Karpas-422 (cell line): Measurements from ENCODE around the gene TOR1A. TPM values are rescaled to one million over a fixed set of nuclear protein-coding genes. Genes with fewer than 3 reads are reported as not detected.

ENCODE experiments used
- DNase-seq: peaks from one replicate; pipeline ENCODE4 v3.0.0-alpha.2; 2015
- H2AFZ ChIP-seq: fragments of 200-600 bp; sonication (generic); 2 replicates; pipeline ENCODE4 v1.6.1; 2014; ENCODE audit warnings: antibody characterized with exemption, low read length, mixed read lengths
- H3K27ac ChIP-seq: fragments of 200-600 bp; sonication (generic); 2 replicates; pipeline ENCODE4 v1.5.1; 2014; ENCODE audit warnings: mild to moderate bottlenecking, low read length, moderate library complexity
- H3K27me3 ChIP-seq: fragments of 200-600 bp; sonication (generic); 2 replicates; pipeline ENCODE4 v1.6.1; 2014; ENCODE audit warnings: low read length, mixed read lengths
- H3K36me3 ChIP-seq: fragments of 200-600 bp; sonication (generic); 2 replicates; pipeline ENCODE4 v1.6.1; 2014; ENCODE audit warnings: low read length, mixed read lengths; ENCODE audit not compliant: insufficient read depth
- H3K4me1 ChIP-seq: fragments of 200-600 bp; sonication (generic); 2 replicates; pipeline ENCODE4 v1.6.1; 2014; ENCODE audit warnings: mild to moderate bottlenecking, low read length, mixed read lengths
- H3K4me2 ChIP-seq: fragments of 200-600 bp; sonication (generic); 2 replicates; pipeline ENCODE4 v1.6.1; 2014; ENCODE audit warnings: low read length, low read depth, mild to moderate bottlenecking; ENCODE audit not compliant: poor library complexity, severe bottlenecking
- H3K4me3 ChIP-seq: fragments of 200-600 bp; sonication (generic); 2 replicates; pipeline ENCODE4 v1.5.1; 2014; ENCODE audit warnings: mild to moderate bottlenecking, antibody characterized with exemption, low read length, mixed read lengths
- H3K79me2 ChIP-seq: fragments of 200-600 bp; sonication (generic); 2 replicates; pipeline ENCODE4 v1.6.1; 2014; ENCODE audit warnings: mild to moderate bottlenecking, low read length, mixed read lengths
- H3K9ac ChIP-seq: fragments of 200-600 bp; sonication (generic); 2 replicates; pipeline ENCODE4 v1.6.0; 2014; ENCODE audit warnings: low read length
- H3K9me2 ChIP-seq: fragments of 200-600 bp; sonication (generic), shearing (Covaris generic); replicated peaks from 2 replicates; pipeline ENCODE4 v1.6.0; 2014; ENCODE audit warnings: mild to moderate bottlenecking, low read length, moderate library complexity; ENCODE audit not compliant: insufficient read depth
- H3K9me3 ChIP-seq: fragments of 300-700, 200-600 bp; sonication (generic); 2 replicates; pipeline ENCODE4 v1.6.1; 2014; ENCODE audit warnings: low read length, mixed read lengths
- H4K20me1 ChIP-seq: fragments of 200-600 bp; sonication (generic); 2 replicates; pipeline ENCODE4 v1.6.1; 2014; ENCODE audit warnings: mild to moderate bottlenecking, antibody characterized with exemption, low read length, low read depth; ENCODE audit not compliant: insufficient read depth
- total RNA-seq: library from RNA; depleted of rRNA; stranded (reverse); fragments of >200 nt; shearing (Covaris generic); gene quantifications from 2 replicates; pipeline ENCODE4 v1.2.3, GENCODE V29; 2014; ENCODE audit warnings: low replicate concordance

The TOR1A gene
- total RNA-seq, 1 experiment from 2014 or later = 53.1 TPM

DNA sequence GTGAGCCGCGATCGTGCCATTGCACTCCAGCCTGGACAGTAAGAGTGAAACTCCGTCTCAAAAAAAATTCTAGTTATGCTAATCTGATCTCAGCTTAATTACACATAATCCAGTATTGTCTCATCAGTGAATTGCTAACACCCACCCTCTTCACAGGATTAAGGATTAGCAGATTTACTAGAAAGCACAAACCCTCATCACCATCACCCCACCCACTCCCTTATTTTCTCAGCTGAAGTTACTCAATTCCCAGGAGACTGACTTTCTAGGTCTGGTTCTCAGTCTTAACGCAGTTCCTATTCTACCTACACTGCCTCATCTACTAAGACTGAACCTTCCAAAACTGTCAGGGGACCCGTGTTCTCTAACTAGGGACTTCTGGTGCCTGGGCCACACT lies 12.0 kb downstream of the TOR1A start:
- Histone ChIP-seq H2AFZ (no peak overlapping the region), H3K27ac (no peak overlapping the region), H3K27me3 (no peaks in the 10 kb centered on the region), H3K4me2 (no peak overlapping the region), H3K9ac (no peak overlapping the region), H3K79me2 (peaks cover 20% of the 10 kb centered on the region; the same call in 1 of the 2 replicates), H3K9me2 (no peaks in the 10 kb centered on the region), H3K4me3 (no peak overlapping the region), H4K20me1 (peaks cover 16% of the 10 kb centered on the region), H3K9me3 (no peaks in the 10 kb centered on the region), H3K36me3 (peaks cover 30% of the 10 kb centered on the region), H3K4me1 (no peaks in the 10 kb centered on the region)
- peak; percentile 68 for DNase-seq

DNA sequence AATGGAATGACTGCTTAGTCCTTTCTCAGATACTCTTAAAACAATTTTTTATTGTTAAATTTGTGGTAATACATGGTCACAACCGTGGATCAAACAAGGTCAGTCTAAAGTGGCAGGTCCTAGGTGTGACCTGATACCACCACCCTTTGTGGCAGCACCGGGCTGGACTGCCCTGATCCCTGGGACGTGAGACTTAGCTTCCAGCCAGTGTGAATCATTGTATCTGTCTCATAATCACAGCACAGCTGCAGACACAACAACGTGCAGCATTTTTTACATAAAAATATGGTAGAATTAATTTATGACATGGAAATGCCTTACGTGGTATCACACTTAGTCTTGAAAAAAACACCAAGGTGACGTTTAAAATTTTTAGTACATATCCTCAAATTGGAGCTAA lies 13.1 kb downstream of the TOR1A start:
- DNase-seq = no peak
- Histone ChIP-seq H3K27ac (no peak overlapping the region), H3K9me3 (no peaks in the 10 kb centered on the region), H2AFZ (no peak overlapping the region), H3K4me3 (no peak overlapping the region), H3K9ac (no peak overlapping the region), H3K4me2 (no peak overlapping the region), H3K79me2 (peaks cover 18% of the 10 kb centered on the region; the same call in 1 of the 2 replicates), H3K27me3 (no peaks in the 10 kb centered on the region), H3K36me3 (peaks cover 21% of the 10 kb centered on the region), H3K4me1 (no peaks in the 10 kb centered on the region), H3K9me2 (no peaks in the 10 kb centered on the region), H4K20me1 (peaks cover 16% of the 10 kb centered on the region)

DNA sequence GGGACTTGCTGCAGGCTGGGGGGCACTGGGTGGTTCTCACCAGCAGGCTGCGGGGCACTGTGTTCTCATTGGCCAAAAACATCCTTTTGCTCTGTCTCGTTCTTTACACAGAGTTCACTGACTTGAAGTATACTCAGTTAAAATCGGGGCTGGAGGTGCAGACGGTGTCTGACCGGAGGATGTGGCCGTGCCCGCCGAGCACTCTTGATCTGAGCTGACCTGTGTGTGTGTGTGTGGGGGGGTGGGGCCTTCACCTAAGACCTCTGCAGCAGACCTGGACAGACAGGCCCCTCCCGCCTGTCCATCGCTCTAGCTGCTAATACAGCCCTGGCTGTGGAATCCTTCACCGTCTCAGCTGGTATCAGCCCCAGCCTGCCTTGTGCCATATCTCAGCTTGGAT lies 13.8 kb downstream of the TOR1A start:
- H4K20me1 ChIP-seq = peaks cover 16% of the 10 kb centered on the region
- H3K9me2 ChIP-seq = no peaks in the 10 kb centered on the region
- no peaks in the 10 kb centered on the region for H3K27me3 ChIP-seq
- H3K27ac ChIP-seq = no peak overlapping the region
- peaks cover 21% of the 10 kb centered on the region; the same call in 1 of the 2 replicates for H3K79me2 ChIP-seq
- no peak overlapping the region for H3K4me2 ChIP-seq
- no peak overlapping the region for H3K4me3 ChIP-seq
- H3K4me1 ChIP-seq = no peaks in the 10 kb centered on the region
- no peak overlapping the region for H2AFZ ChIP-seq
- no peak overlapping the region for H3K9ac ChIP-seq
- no peak for DNase-seq
- H3K36me3 ChIP-seq = peaks cover 21% of the 10 kb centered on the region
- no peaks in the 10 kb centered on the region for H3K9me3 ChIP-seq

DNA sequence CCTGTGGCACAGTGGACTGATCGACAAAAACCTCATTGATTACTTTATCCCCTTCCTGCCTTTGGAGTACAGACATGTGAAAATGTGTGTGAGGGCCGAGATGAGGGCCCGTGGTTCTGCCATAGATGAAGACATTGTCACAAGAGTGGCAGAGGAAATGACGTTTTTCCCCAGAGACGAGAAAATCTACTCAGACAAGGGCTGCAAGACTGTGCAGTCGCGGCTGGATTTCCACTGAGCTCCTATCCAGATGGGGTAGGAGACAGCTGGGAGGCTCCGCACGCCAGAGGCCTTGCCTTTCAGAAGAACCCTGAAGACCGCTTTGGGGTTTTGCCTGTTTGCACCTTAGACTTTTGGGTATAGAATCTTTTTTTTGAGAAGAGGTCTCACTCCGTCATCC lies 14.6 kb downstream of the TOR1A start:
- Histone ChIP-seq H3K9me3 (no peaks in the 10 kb centered on the region), H3K79me2 (peaks cover 22% of the 10 kb centered on the region), H4K20me1 (peaks cover 16% of the 10 kb centered on the region), H3K36me3 (peaks cover 21% of the 10 kb centered on the region), H3K4me3 (no peak overlapping the region), H3K9me2 (no peaks in the 10 kb centered on the region), H3K4me1 (peaks cover 2% of the 10 kb centered on the region), H3K9ac (no peak overlapping the region), H3K27me3 (no peaks in the 10 kb centered on the region), H2AFZ (no peak overlapping the region), H3K4me2 (no peak overlapping the region), H3K27ac (no peak overlapping the region)
- no peak for DNase-seq

DNA sequence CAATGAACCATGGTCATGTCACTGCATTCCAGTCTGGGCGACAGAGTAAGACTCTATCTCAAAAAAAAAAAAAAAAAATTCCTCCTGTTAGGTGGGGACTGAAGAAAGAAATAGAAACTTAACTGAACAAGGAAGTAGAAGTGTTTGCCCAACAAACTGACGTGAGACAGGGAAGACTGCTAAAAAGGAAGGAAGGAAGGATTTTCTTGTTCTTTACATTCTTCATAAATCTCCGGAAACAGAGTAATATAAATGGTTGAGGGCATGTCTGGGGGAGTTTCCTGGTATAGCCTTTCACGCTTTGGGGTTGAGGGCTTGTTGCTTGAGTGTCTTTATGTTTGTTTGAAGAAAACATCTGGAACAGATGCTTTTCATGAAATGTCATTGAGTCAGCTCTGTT lies 17.9 kb downstream of the TOR1A start:
- Histone ChIP-seq H3K9me2 (no peaks in the 10 kb centered on the region), H3K79me2 (peaks cover 17% of the 10 kb centered on the region), H4K20me1 (0 out of 2 replicates have a peak, but pooled peaks cover 3% of the 10 kb centered on the region), H3K4me2 (no peak overlapping the region), H3K36me3 (peaks cover 5% of the 10 kb centered on the region; the same call in 1 of the 2 replicates), H3K9ac (no peak overlapping the region), H3K4me3 (no peak overlapping the region), H2AFZ (no peak overlapping the region), H3K9me3 (no peaks in the 10 kb centered on the region), H3K27me3 (no peaks in the 10 kb centered on the region), H3K27ac (no peak overlapping the region), H3K4me1 (peaks cover 9% of the 10 kb centered on the region)
- no peak for DNase-seq

DNA sequence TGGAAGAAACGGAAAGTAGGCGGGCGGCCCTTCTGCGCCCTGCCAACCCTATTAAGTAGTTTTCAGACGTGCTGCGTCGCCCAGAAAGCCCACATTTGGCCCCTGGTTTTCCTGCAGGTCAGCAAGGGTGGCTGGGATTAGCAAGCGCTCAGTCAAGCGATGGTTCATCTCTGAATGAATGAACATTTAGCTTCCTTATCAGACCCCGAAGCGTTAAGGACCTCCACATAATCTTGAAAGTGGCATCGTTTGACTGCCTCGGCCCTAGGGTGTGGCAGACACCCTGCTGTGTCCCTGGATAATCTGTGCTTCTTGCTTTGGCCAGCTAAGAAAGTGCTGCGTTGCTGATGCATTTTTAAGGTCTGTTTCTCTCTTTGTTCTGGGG lies 20.3 kb downstream of the TOR1A start:
- no peaks in the 10 kb centered on the region for H4K20me1 ChIP-seq
- peak overlapping the region; percentile 72 for H3K4me2 ChIP-seq
- H3K9me2 ChIP-seq = no peaks in the 10 kb centered on the region
- H3K4me1 ChIP-seq = peaks cover 9% of the 10 kb centered on the region
- peaks cover 3% of the 10 kb centered on the region; the same call in 1 of the 2 replicates for H3K36me3 ChIP-seq
- no peaks in the 10 kb centered on the region for H3K9me3 ChIP-seq
- peaks cover 14% of the 10 kb centered on the region for H3K79me2 ChIP-seq
- no peak for DNase-seq
- no peaks in the 10 kb centered on the region for H3K27me3 ChIP-seq
- peak overlapping the region; percentile 79 for H3K4me3 ChIP-seq
- H3K9ac ChIP-seq = peak overlapping the region; percentile 77
- peak overlapping the region; percentile 70; the same call in 1 of the 2 replicates for H2AFZ ChIP-seq
- no peak overlapping the region for H3K27ac ChIP-seq

DNA sequence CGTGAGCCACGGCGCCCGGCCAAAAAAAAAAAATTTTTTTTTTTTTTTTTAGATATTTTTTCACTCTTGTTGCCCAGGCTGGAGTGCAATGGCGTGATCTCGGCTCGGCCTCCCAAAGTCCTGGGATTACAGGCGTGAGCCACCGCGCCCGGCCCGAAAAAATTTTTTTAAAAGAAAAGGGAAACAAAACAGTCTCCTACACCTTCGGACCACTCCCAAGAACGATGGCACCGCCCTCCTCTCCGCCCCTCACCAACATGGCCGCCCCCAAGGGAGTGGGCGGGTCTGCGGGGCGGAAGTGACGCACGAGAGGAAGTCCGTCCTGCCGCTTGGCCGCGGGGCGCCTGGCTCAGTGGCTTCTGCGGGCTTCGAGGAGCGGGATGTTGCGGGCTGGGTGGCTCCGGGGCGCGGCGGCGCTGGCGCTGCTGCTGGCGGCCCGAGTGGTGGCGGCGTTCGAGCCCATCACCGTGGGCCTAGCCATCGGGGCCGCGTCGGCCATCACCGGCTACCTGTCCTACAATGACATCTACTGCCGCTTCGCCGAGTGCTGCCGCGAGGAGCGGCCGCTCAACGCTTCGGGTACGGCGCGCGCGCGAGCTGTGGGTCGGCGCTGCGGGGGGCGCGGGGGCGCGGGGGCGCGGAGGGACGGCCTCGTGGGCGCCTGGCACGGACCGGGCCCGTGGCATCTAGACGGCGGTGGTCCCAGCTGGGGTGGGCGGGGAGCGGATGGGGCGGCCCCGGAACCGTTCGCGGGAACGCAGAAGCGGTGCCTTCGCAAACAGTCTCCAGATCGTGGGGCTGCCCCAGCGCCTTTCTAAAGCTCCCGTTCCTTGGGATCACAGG lies 20.9 kb downstream of the TOR1A start, which contains the start of gene TOR1B:
TSS of gene TOR1B (plus strand) at position 352 of the 843 bp plus-strand sequence. CDS start at position 381, 29 bp downstream.
- no peak within 1 kb of the TSS for H3K27ac ChIP-seq
- H3K4me3 ChIP-seq = peak within 1 kb of the TSS; percentile 79

DNA sequence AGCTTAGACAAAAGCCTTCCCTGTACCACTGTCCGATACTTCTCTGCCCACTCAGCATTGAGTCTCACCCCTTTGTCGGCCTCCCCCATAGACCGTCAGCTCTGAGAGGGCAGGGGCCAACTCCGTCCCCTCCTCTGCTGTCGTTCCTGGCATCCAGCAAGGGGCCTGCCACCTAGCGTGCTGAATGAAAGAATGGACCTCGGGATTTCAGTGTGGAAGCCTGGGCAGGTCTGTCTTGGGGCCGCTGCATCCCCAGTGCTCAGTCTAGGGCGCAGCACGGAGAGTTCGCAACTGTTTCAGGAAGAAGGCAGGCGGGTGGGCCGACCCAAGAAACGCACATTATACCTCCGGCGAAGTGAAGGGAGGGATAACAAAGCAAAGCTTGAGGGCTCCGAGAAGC lies 22.4 kb downstream of the TOR1A start:
- H3K27me3 ChIP-seq = no peaks in the 10 kb centered on the region
- no peaks in the 10 kb centered on the region for H3K9me3 ChIP-seq
- DNase-seq = peak; percentile 36
- H3K36me3 ChIP-seq = no peaks in the 10 kb centered on the region
- no peaks in the 10 kb centered on the region for H4K20me1 ChIP-seq
- peaks cover 9% of the 10 kb centered on the region for H3K4me1 ChIP-seq
- H3K4me3 ChIP-seq = no peak overlapping the region
- H3K9me2 ChIP-seq = no peaks in the 10 kb centered on the region
- no peak overlapping the region for H3K9ac ChIP-seq
- peaks cover 14% of the 10 kb centered on the region for H3K79me2 ChIP-seq
- no peak overlapping the region for H3K27ac ChIP-seq
- no peak overlapping the region for H2AFZ ChIP-seq
- no peak overlapping the region for H3K4me2 ChIP-seq

More for the DNA sequence above, 20.9 kb downstream of the TOR1A start, which contains the start of gene TOR1B:
- Histone ChIP-seq H4K20me1 (no peaks in the 10 kb centered on the region), H3K4me1 (peaks cover 9% of the 10 kb centered on the region), H3K27me3 (no peaks in the 10 kb centered on the region), H3K4me2 (peak within 1 kb of the TSS; percentile 72), H3K9ac (peak within 1 kb of the TSS; percentile 77), H3K36me3 (peaks cover 3% of the 10 kb centered on the region; the same call in 1 of the 2 replicates), H2AFZ (peak within 1 kb of the TSS; percentile 70; the same call in 1 of the 2 replicates), H3K9me3 (no peaks in the 10 kb centered on the region), H3K79me2 (peaks cover 14% of the 10 kb centered on the region), H3K9me2 (no peaks in the 10 kb centered on the region)
- peak; percentile 98 for DNase-seq
